Measurements from ENCODE around the gene ZNF107. TPM values are rescaled to one million over a fixed set of nuclear protein-coding genes. Genes with fewer than 3 reads are reported as not detected.
"Not testable (repeated sequence)": the region's sequence is repeated elsewhere in the genome, so short reads cannot be mapped to it uniquely, and the experiment has no call there.

Gene ZNF107
- total RNA-seq, 2 experiments from 2014 or later: 68.9 to 92.2 TPM

GRCh38 chr7:64733550-64734240 is 67.8 kb downstream of the ZNF107 start:
- intact Hi-C loops (cut with micrococcal nuclease; ENCODE audit: unreplicated experiment): no loop called here
- no peaks in the 10 kb centered on the region for H3K4me1 ChIP-seq (ENCODE audit: insufficient read depth, low read length, poor library complexity, severe bottlenecking)
- POLR2A ChIA-PET: no interaction called here
- no peak overlapping the region for H3K27ac ChIP-seq (ENCODE audit: low read depth, low read length, poor library complexity, severe bottlenecking)
- DNase-seq (ENCODE audit: low spot score): no peak
- no peaks in the 10 kb centered on the region for H4K20me1 ChIP-seq (ENCODE audit: insufficient read depth, low read length)
- no peaks in the 10 kb centered on the region for H3K79me2 ChIP-seq (ENCODE audit: insufficient read depth, low read depth, low read length)
- H3K4me2 ChIP-seq (ENCODE audit: low read length): no peak overlapping the region
- H3K9me2 ChIP-seq (ENCODE audit: insufficient read depth, low read length): no peaks in the 10 kb centered on the region
- H3K9me3 ChIP-seq (ENCODE audit: low read length): 0 out of 2 replicates have a peak, but pooled peaks cover 3% of the 10 kb centered on the region
- CTCF ChIA-PET (ENCODE audit: unreplicated experiment): no interaction called here
- no peaks in the 10 kb centered on the region for H3K36me3 ChIP-seq (ENCODE audit: insufficient read depth, low read length)
- no TSS peak for BruUV-seq (replicated peaks)
- TF ChIP-seq CTCF (conservative IDR thresholded peaks at IDR 0.05; ENCODE audit: low read length): no peak
- TF ChIP-seq EZH2phosphoT487 (IDR thresholded peaks at IDR 0.05; ENCODE audit: borderline replicate concordance, low read depth, low read length): no peak
- H3K4me3 ChIP-seq (ENCODE audit: low read depth, low read length, poor library complexity, severe bottlenecking): no peak overlapping the region
- H2AFZ ChIP-seq (ENCODE audit: low read length): no peak overlapping the region

GRCh38 chr7:64736575-64736974 is 70.6 kb downstream of the ZNF107 start:
- H2AFZ ChIP-seq (ENCODE audit: low read length): no peak overlapping the region
- ChIA-PET CTCF (ENCODE audit: unreplicated experiment) (no interaction called here), POLR2A (no interaction called here)
- no peaks in the 10 kb centered on the region for H3K36me3 ChIP-seq (ENCODE audit: insufficient read depth, low read length)
- intact Hi-C loops (cut with micrococcal nuclease; ENCODE audit: unreplicated experiment): no loop called here
- no peak for TF ChIP-seq CTCF (conservative IDR thresholded peaks at IDR 0.05; ENCODE audit: low read length)
- no peak for TF ChIP-seq EZH2phosphoT487 (IDR thresholded peaks at IDR 0.05; ENCODE audit: borderline replicate concordance, low read depth, low read length)
- no peak overlapping the region for H3K27ac ChIP-seq (ENCODE audit: low read depth, low read length, poor library complexity, severe bottlenecking)
- H4K20me1 ChIP-seq (ENCODE audit: insufficient read depth, low read length): no peaks in the 10 kb centered on the region
- H3K9me2 ChIP-seq (ENCODE audit: insufficient read depth, low read length): no peaks in the 10 kb centered on the region
- H3K4me2 ChIP-seq (ENCODE audit: low read length): no peak overlapping the region
- no TSS peak for BruUV-seq (replicated peaks)
- no peaks in the 10 kb centered on the region for H3K9me3 ChIP-seq (ENCODE audit: low read length)
- H3K79me2 ChIP-seq (ENCODE audit: insufficient read depth, low read depth, low read length): no peaks in the 10 kb centered on the region
- DNase-seq (ENCODE audit: low spot score): no peak
- H3K4me1 ChIP-seq (ENCODE audit: insufficient read depth, low read length, poor library complexity, severe bottlenecking): no peaks in the 10 kb centered on the region
- no peak overlapping the region for H3K4me3 ChIP-seq (ENCODE audit: low read depth, low read length, poor library complexity, severe bottlenecking)

- H3K4me2 ChIP-seq (ENCODE audit: low read length); POLR2A ChIA-PET; CTCF ChIA-PET (ENCODE audit: unreplicated experiment); H4K20me1 ChIP-seq (ENCODE audit: insufficient read depth, low read length); H3K36me3 ChIP-seq (ENCODE audit: insufficient read depth, low read length); H3K79me2 ChIP-seq (ENCODE audit: insufficient read depth, low read depth, low read length); H3K27ac ChIP-seq (ENCODE audit: low read depth, low read length, poor library complexity, severe bottlenecking); BruUV-seq (replicated peaks); H3K4me3 ChIP-seq (ENCODE audit: low read depth, low read length, poor library complexity, severe bottlenecking); H3K9me3 ChIP-seq (ENCODE audit: low read length); H3K9me2 ChIP-seq (ENCODE audit: insufficient read depth, low read length); H3K4me1 ChIP-seq (ENCODE audit: insufficient read depth, low read length, poor library complexity, severe bottlenecking); DNase-seq (ENCODE audit: low spot score); intact Hi-C loops (cut with micrococcal nuclease; ENCODE audit: unreplicated experiment); H2AFZ ChIP-seq (ENCODE audit: low read length): not testable (repeated sequence)
Measured at GRCh38 chr7:64738403-64738802, 72.5 kb downstream of the ZNF107 start.

- intact Hi-C loops (cut with micrococcal nuclease; ENCODE audit: unreplicated experiment); H2AFZ ChIP-seq (ENCODE audit: low read length); H3K4me3 ChIP-seq (ENCODE audit: low read depth, low read length, poor library complexity, severe bottlenecking); H3K9me3 ChIP-seq (ENCODE audit: low read length); BruUV-seq (replicated peaks); DNase-seq (ENCODE audit: low spot score); CTCF ChIA-PET (ENCODE audit: unreplicated experiment); POLR2A ChIA-PET; H3K36me3 ChIP-seq (ENCODE audit: insufficient read depth, low read length); H3K27ac ChIP-seq (ENCODE audit: low read depth, low read length, poor library complexity, severe bottlenecking); H3K79me2 ChIP-seq (ENCODE audit: insufficient read depth, low read depth, low read length); H4K20me1 ChIP-seq (ENCODE audit: insufficient read depth, low read length); H3K4me1 ChIP-seq (ENCODE audit: insufficient read depth, low read length, poor library complexity, severe bottlenecking); H3K9me2 ChIP-seq (ENCODE audit: insufficient read depth, low read length); H3K4me2 ChIP-seq (ENCODE audit: low read length): not testable (repeated sequence)
Measured at GRCh38 chr7:64738953-64739352, 73.0 kb downstream of the ZNF107 start.

Measured in OCI-LY7 (cell line).